ENCODE data around the gene TEKT4. TPM values are rescaled to one million over a fixed set of nuclear protein-coding genes. Genes with fewer than 3 reads are reported as not detected.

TEKT4 gene
- total and polyA plus RNA-seq, 2 donors (not counting 3 experiments of a cell fraction or from before 2014, with no cell fraction given): not detected

- Histone ChIP-seq H3K9ac (replicated peaks; ENCODE audit: extremely low read depth, insufficient read depth, low read length) (no peak overlapping the region), H3K79me2 (ENCODE audit: control insufficient read depth, insufficient read depth, low read length) (no peaks in the 10 kb centered on the region), H3K4me3 (replicated peaks in 1 of 3; ENCODE audit: insufficient read depth in 1 of 3, low read depth in 1 of 3, low read length in 3 of 3) (no peak overlapping the region), H3K4me2 (ENCODE audit: insufficient read depth, low read length) (no peak overlapping the region), H3K27me3 (ENCODE audit: control insufficient read depth in 2 of 2, insufficient read depth in 2 of 2, low read length in 2 of 2) (peaks cover 0 to 2% of the 10 kb centered on the region in 2 experiments), H4K20me1 (replicated peaks; ENCODE audit: control insufficient read depth, extremely low read depth, insufficient read depth, low read length) (no peaks in the 10 kb centered on the region), H3K36me3 (ENCODE audit: control insufficient read depth in 2 of 2, extremely low read depth in 1 of 2, insufficient read depth in 2 of 2, low read length in 2 of 2) (no peaks in the 10 kb centered on the region), H2AFZ (ENCODE audit: low read depth, low read length) (no peak overlapping the region), H3K9me1 (replicated peaks; ENCODE audit: control insufficient read depth, extremely low read depth, insufficient read depth, low read length) (no peaks in the 10 kb centered on the region), H3K9me3 (replicated peaks; ENCODE audit: control insufficient read depth, insufficient read depth, low read length) (no peaks in the 10 kb centered on the region), H3K27ac (ENCODE audit: insufficient read depth, low read depth, low read length) (no peak overlapping the region), H3K4me1 (ENCODE audit: control insufficient read depth, extremely low read depth, insufficient read depth, low read length) (no peaks in the 10 kb centered on the region)
- intact Hi-C loops (cut with micrococcal nuclease) (no loop called here), dilution Hi-C loops (cut with MboI; ENCODE audit: extremely low pct_ligation_motif_present, low sequenced_read_pairs) (no loop called here)
- no peak for FAIRE-seq
- no peak for DNase-seq (ENCODE audit: low read depth, low spot score)
- BruUV-seq (replicated peaks): no TSS peak
- ChIA-PET POLR2A (no interaction called here), CTCF (no interaction called here)
- no peak for TF ChIP-seq MYC (IDR thresholded peaks at IDR 0.05; ENCODE audit: low read depth, low read length)
- no peak for TF ChIP-seq JUN (IDR thresholded peaks at IDR 0.05; ENCODE audit: borderline replicate concordance, insufficient read depth, insufficient read length, low read depth)
- no peak for TF ChIP-seq MAX (IDR thresholded peaks at IDR 0.05; ENCODE audit: insufficient read depth, insufficient read length)
- no peak for TF ChIP-seq POLR2AphosphoS5 (IDR thresholded peaks at IDR 0.05; ENCODE audit: insufficient read depth, low read depth, low read length)
- no peak for TF ChIP-seq POLR2A (IDR thresholded peaks at IDR 0.05; ENCODE audit: low read depth, low read length)
- no peak for TF ChIP-seq CTCF (IDR thresholded peaks at IDR 0.05; ENCODE audit: extremely low read depth in 1 of 2, insufficient read depth in 1 of 2, low read depth in 1 of 2, low read length in 2 of 2)
- no peak for TF ChIP-seq GATA2 (IDR thresholded peaks at IDR 0.05; ENCODE audit: insufficient read depth, insufficient read length, low read depth, low read length)
- TF ChIP-seq EZH2 (IDR thresholded peaks at IDR 0.05; ENCODE audit: borderline replicate concordance, low read depth, low read length, severe bottlenecking): no peak
- no peak for TF ChIP-seq FOS (IDR thresholded peaks at IDR 0.05; ENCODE audit: borderline replicate concordance, insufficient read depth, low read length)
These were observed 1.4 kb upstream of the TEKT4 start for GRCh38 chr2:94869552-94870439.

All from endothelial cell of umbilical vein (primary cell).